ENCODE data around the gene MYOZ2.
A peak's percentile ranks its signal among the peaks of the same experiment; 100 is the strongest.

Gene MYOZ2

GRCh38 chr4:119197772-119198212, 62.2 kb downstream of the MYOZ2 start:
- DNase-seq (ENCODE audit: low read depth) = no peak

- peak; percentile 61 for DNase-seq (ENCODE audit: low read depth)
Observed at GRCh38 chr4:119204916-119205315, 69.3 kb downstream of the MYOZ2 start.

- no peak for DNase-seq (ENCODE audit: low read depth)
Observed at GRCh38 chr4:119205690-119206089, 70.1 kb downstream of the MYOZ2 start.

GRCh38 chr4:119206178-119206577, 70.5 kb downstream of the MYOZ2 start:
- peak; percentile 57 for DNase-seq (ENCODE audit: low read depth)

- peak; percentile 84 for DNase-seq (ENCODE audit: low read depth)
Observed at GRCh38 chr4:119207051-119207450, 71.4 kb downstream of the MYOZ2 start.

GRCh38 chr4:119209077-119209476, 73.4 kb downstream of the MYOZ2 start:
- peak; percentile 96 for DNase-seq (ENCODE audit: low read depth)

- no peak for DNase-seq (ENCODE audit: low read depth)
Observed at GRCh38 chr4:119209586-119209985, 74.0 kb downstream of the MYOZ2 start.

GRCh38 chr4:119210775-119211174, 75.1 kb downstream of the MYOZ2 start:
- peak; percentile 84 for DNase-seq (ENCODE audit: low read depth)

GRCh38 chr4:119211867-119212233, 76.2 kb downstream of the MYOZ2 start:
- DNase-seq (ENCODE audit: low read depth) = no peak

GRCh38 chr4:119212234-119212963, 76.8 kb downstream of the MYOZ2 start, which contains the start of gene USP53:
Gene USP53, plus strand, starts transcription at chr4:119212713. Its CDS starts 27,047 bp downstream, at chr4:119239760.
- DNase-seq (ENCODE audit: low read depth) = peak; percentile 99

- DNase-seq (ENCODE audit: low read depth) = peak; percentile 93
Observed at GRCh38 chr4:119212964-119213606, 77.5 kb downstream of the MYOZ2 start.

- DNase-seq (ENCODE audit: low read depth) = no peak
Observed at GRCh38 chr4:119218093-119218492, 82.5 kb downstream of the MYOZ2 start.

- DNase-seq (ENCODE audit: low read depth) = no peak
Observed at GRCh38 chr4:119221412-119221811, 85.8 kb downstream of the MYOZ2 start.

- DNase-seq (ENCODE audit: low read depth) = peak; percentile 54
Observed at GRCh38 chr4:119227690-119228089, 92.1 kb downstream of the MYOZ2 start.

- no peak for DNase-seq (ENCODE audit: low read depth)
Observed at GRCh38 chr4:119228406-119228805, 92.8 kb downstream of the MYOZ2 start.

GRCh38 chr4:119229908-119230687, 94.5 kb downstream of the MYOZ2 start:
- DNase-seq (ENCODE audit: low read depth) = no peak

GRCh38 chr4:119231491-119231890, 95.9 kb downstream of the MYOZ2 start:
- DNase-seq (ENCODE audit: low read depth) = no peak

GRCh38 chr4:119232286-119232685, 96.7 kb downstream of the MYOZ2 start:
- DNase-seq (ENCODE audit: low read depth) = no peak

- DNase-seq (ENCODE audit: low read depth) = no peak
Observed at GRCh38 chr4:119233191-119233590, 97.6 kb downstream of the MYOZ2 start.

- peak; percentile 37 for DNase-seq (ENCODE audit: low read depth)
Observed at GRCh38 chr4:119233750-119234149, 98.1 kb downstream of the MYOZ2 start.

GRCh38 chr4:119237201-119237600, 101.6 kb downstream of the MYOZ2 start:
- no peak for DNase-seq (ENCODE audit: low read depth)

Data from iris pigment epithelial cell (primary cell).